OCI-LY7 (cell line): ENCODE results near the gene CLIC4. TPM values are rescaled to one million over a fixed set of nuclear protein-coding genes. Genes with fewer than 3 reads are reported as not detected.

Experiments used
- BruUV-seq: library from RNA; stranded (reverse); fragments of 400-500 nt; replicated peaks from 2 replicates; lab custom pipeline; 2021; lab: Mats Ljungman, UMichigan
- CTCF ChIA-PET: fragments of 300-600 bp; sonication (Branson Sonifier 250); formaldehyde crosslinking; loops from one replicate; lab custom pipeline; 2022; ENCODE audit warnings: antibody characterized with exemption; ENCODE audit not compliant: unreplicated experiment; lab: Charles Lee
- POLR2A ChIA-PET: fragments of 300-600 bp; sonication (Branson Sonifier 250); formaldehyde crosslinking; loops from one replicate; lab custom pipeline; 2022; ENCODE audit warnings: antibody characterized with exemption; lab: Charles Lee
- DNase-seq: peaks from one replicate; pipeline ENCODE4 v3.0.0-alpha.2; 2015; ENCODE audit warnings: low spot score
- H2AFZ ChIP-seq: fragments of 200-600 bp; sonication (generic), shearing (Covaris generic); 2 replicates; pipeline ENCODE4 v1.6.1; 2014; ENCODE audit warnings: mild to moderate bottlenecking, antibody characterized with exemption, low read length, moderate library complexity
- H3K27ac ChIP-seq: fragments of 200-600 bp; sonication (generic); 2 replicates; pipeline ENCODE4 v1.5.1; 2014; ENCODE audit warnings: mixed run types, low read depth, mild to moderate bottlenecking, moderate library complexity, low read length, inconsistent platforms; ENCODE audit not compliant: poor library complexity, severe bottlenecking
- H3K36me3 ChIP-seq: fragments of 200-600 bp; sonication (generic); 2 replicates; pipeline ENCODE4 v1.6.1; 2014; ENCODE audit warnings: mild to moderate bottlenecking, antibody characterized with exemption, low read length, moderate library complexity, mixed read lengths; ENCODE audit not compliant: insufficient read depth
- H3K4me1 ChIP-seq: fragments of 200-600 bp; sonication (generic); 2 replicates; pipeline ENCODE4 v1.5.1; 2014; ENCODE audit warnings: mild to moderate bottlenecking, low read length; ENCODE audit not compliant: insufficient read depth, poor library complexity, severe bottlenecking
- H3K4me2 ChIP-seq: fragments of 200-600 bp; sonication (generic); 2 replicates; pipeline ENCODE4 v1.6.1; 2014; ENCODE audit warnings: mild to moderate bottlenecking, low read length
- H3K4me3 ChIP-seq: fragments of 200-600 bp; sonication (generic); 2 replicates; pipeline ENCODE4 v1.5.1; 2014; ENCODE audit warnings: mild to moderate bottlenecking, low read depth, low read length; ENCODE audit not compliant: poor library complexity, severe bottlenecking
- H3K79me2 ChIP-seq: fragments of 200-600 bp; sonication (generic); 2 replicates; pipeline ENCODE4 v1.6.1; 2016; ENCODE audit warnings: low read depth, mild to moderate bottlenecking, low read length, moderate library complexity, mixed read lengths; ENCODE audit not compliant: insufficient read depth
- H3K9me2 ChIP-seq: fragments of 200-600 bp; sonication (generic); 2 replicates; pipeline ENCODE4 v1.6.1; 2016; ENCODE audit warnings: mild to moderate bottlenecking, low read length, mixed read lengths; ENCODE audit not compliant: insufficient read depth
- H3K9me3 ChIP-seq: fragments of 200-600 bp; sonication (generic); 2 replicates; pipeline ENCODE4 v1.6.1; 2014; ENCODE audit warnings: mild to moderate bottlenecking, mixed run types, low read length, mixed read lengths
- H4K20me1 ChIP-seq: fragments of 200-600 bp; sonication (generic); 2 replicates; pipeline ENCODE4 v1.6.1; 2014; ENCODE audit warnings: mild to moderate bottlenecking, antibody characterized with exemption, low read length, moderate library complexity, mixed read lengths; ENCODE audit not compliant: insufficient read depth
- CTCF ChIP-seq: fragments of 200-600 bp; sonication (generic); conservative IDR thresholded peaks from 2 replicates; pipeline ENCODE4 v1.5.1; 2014; ENCODE audit warnings: mild to moderate bottlenecking, antibody characterized with exemption, low read length, moderate library complexity, mixed read lengths
- EZH2phosphoT487 ChIP-seq: fragments of 200-600 bp; sonication (generic); IDR thresholded peaks from 2 replicates; pipeline ENCODE4 v1.6.1; 2018; ENCODE audit warnings: low read depth, borderline replicate concordance, mild to moderate bottlenecking, mixed run types, antibody characterized with exemption, low read length, moderate library complexity, mixed read lengths
- intact Hi-C: fragments of 100-400 bp; cut with micrococcal nuclease; formaldehyde crosslinking; loops from one replicate; pipeline ENCODE4 v1.10.0; 2022; ENCODE audit not compliant: unreplicated experiment
- total RNA-seq, 2 experiments: library from RNA; depleted of rRNA in 1 of 2; stranded (reverse); fragments of >200 nt in 1 of 2; shearing (Covaris generic) in 1 of 2; gene quantifications; 2 replicates each; pipeline ENCODE4 v1.2.3, GENCODE V29; 2014 to 2022

The CLIC4 gene
- total RNA-seq, 2 experiments from 2014 or later, result 35.5 to 116 TPM

DNA sequence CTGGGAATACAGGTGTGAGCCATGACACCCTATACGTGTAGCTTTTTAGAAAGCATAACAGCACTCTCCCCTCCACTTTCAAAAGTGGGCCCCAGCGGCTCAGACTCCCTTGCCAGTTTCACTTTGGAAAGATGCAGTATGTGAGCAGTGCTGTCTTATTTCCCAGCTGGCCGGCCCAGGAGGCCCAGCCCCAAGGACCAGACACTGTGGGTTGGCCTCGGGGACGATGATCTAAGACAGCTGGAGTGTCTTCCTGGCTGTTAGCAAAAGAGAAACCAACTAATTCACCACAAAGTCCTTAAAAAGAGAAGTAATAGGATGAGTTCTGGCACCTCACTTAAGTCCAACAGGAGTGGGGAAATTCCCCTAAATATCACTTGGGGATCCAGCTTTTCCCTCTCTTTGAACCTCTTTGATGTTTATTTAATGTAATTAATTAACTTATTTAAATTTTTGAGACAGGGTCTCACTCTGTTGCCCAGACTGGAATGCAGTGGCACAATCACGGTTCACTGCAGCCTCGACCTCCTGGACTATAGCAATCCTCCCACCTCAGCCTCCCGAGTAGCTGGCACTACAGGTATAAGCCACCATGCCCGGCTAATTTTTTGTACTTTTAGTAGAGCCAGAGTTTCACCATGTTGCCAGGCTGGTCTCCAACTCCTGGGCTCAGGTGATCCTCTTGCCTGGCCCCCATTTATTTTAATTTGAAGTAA lies 17.6 kb upstream of the CLIC4 start:
- Histone ChIP-seq H3K4me1 (peaks cover 25% of the 10 kb centered on the region), H3K9me3 (no peaks in the 10 kb centered on the region), H3K27ac (no peak overlapping the region), H3K79me2 (no peaks in the 10 kb centered on the region), H4K20me1 (no peaks in the 10 kb centered on the region), H3K4me2 (peak overlapping the region; percentile 60), H2AFZ (peak overlapping the region; percentile 65), H3K36me3 (no peaks in the 10 kb centered on the region), H3K9me2 (no peaks in the 10 kb centered on the region), H3K4me3 (peak overlapping the region; percentile 30)
- intact Hi-C loops, result no loop called here
- DNase-seq, result peak; percentile 53
- ChIA-PET CTCF (interaction anchor here (0.5 kb wide), 1 partner anchor 195 kb away, joined by 5 read pairs; no protein-coding TSS in a partner anchor), POLR2A (interaction anchor here (0.5 to 2.4 kb wide), 5 partner anchors 13 to 97 kb away, joined by 3 to 8 read pairs (median 3); no protein-coding TSS in a partner anchor)
- TF ChIP-seq CTCF, result no peak
- no peak for TF ChIP-seq EZH2phosphoT487
- BruUV-seq, result no TSS peak

DNA sequence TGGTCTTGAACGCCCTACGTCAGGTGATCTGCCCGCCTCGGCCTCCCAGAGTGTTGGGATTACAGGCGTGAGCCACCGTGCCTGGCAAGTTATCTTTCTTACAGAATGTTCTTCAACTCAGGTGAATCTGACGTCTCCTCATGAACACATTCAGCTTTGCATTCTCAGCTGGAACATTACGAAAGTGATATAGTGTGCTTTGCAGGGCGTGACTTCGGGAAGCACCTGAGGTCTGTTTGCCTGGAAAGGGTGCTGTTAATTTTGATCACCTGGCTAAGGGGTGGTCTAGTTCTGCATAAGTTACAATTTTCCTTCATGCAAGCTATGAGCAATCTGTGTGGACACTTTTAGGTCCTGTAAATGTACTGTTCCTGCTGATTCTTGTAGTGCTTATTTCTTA lies 16.3 kb upstream of the CLIC4 start:
- Histone ChIP-seq H3K4me2 (no peak overlapping the region), H3K4me3 (no peak overlapping the region), H2AFZ (no peak overlapping the region), H3K9me2 (no peaks in the 10 kb centered on the region), H3K36me3 (no peaks in the 10 kb centered on the region), H4K20me1 (no peaks in the 10 kb centered on the region), H3K4me1 (peaks cover 25% of the 10 kb centered on the region), H3K27ac (no peak overlapping the region), H3K79me2 (no peaks in the 10 kb centered on the region), H3K9me3 (no peaks in the 10 kb centered on the region)
- no peak for DNase-seq
- POLR2A ChIA-PET, result no interaction called here
- TF ChIP-seq CTCF (no peak), EZH2phosphoT487 (no peak)
- CTCF ChIA-PET, result no interaction called here
- BruUV-seq, result no TSS peak
- intact Hi-C loops, result no loop called here
